Choroid plexus epithelial cell (primary cell): ENCODE measurements around the gene BCL2.

Experiments used
- DNase-seq: peaks from one replicate; pipeline ENCODE4 v3.0.0-alpha.2; 2010; ENCODE audit warnings: low read depth
- H3K4me3 ChIP-seq: 2 replicates; pipeline ENCODE4 v1.5.1; 2011; ENCODE audit warnings: low read depth, mild to moderate bottlenecking, control low read depth, low read length, moderate library complexity
- TF ChIP-seq, protein P1 (sequence below): conservative IDR thresholded peaks from 2 replicates; pipeline ENCODE4 v1.5.1; 2011; ENCODE audit warnings: low read depth, mild to moderate bottlenecking, control low read depth, inconsistent platforms, low read length, moderate library complexity

Gene BCL2

DNA sequence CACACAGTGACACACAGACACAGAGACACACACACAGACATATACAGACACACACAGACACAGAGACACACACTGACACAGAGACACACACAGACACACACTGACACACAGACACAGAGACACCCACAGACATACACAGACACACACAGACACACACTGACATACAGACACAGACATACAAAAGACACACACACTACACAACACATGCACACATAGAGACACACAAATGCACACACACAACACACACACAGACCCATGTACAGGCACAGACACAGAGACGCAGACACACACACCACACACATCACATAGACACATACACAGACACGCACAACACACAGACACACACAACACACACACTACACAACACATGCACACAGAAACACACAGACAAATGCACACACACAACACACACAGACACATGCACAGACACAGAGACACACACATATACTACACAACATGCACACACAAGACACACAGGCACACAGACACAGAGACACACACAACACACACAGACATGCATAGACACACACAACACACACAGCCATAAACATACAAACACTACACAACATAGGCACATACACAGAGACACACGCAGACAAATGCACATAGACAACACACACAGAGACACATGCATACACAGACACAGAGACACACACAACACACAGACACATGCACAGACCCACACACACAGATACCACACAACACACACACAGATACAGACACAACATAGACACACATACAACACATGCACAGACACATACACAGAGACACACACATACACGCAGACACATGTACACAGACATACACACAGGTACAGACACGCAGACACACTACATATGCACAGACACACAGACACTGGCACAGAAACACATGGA, 120.5 kb downstream of the BCL2 start:
- TF ChIP-seq, protein P1, sequence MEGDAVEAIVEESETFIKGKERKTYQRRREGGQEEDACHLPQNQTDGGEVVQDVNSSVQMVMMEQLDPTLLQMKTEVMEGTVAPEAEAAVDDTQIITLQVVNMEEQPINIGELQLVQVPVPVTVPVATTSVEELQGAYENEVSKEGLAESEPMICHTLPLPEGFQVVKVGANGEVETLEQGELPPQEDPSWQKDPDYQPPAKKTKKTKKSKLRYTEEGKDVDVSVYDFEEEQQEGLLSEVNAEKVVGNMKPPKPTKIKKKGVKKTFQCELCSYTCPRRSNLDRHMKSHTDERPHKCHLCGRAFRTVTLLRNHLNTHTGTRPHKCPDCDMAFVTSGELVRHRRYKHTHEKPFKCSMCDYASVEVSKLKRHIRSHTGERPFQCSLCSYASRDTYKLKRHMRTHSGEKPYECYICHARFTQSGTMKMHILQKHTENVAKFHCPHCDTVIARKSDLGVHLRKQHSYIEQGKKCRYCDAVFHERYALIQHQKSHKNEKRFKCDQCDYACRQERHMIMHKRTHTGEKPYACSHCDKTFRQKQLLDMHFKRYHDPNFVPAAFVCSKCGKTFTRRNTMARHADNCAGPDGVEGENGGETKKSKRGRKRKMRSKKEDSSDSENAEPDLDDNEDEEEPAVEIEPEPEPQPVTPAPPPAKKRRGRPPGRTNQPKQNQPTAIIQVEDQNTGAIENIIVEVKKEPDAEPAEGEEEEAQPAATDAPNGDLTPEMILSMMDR: no peak
- DNase-seq: no peak
- no peak overlapping the region for H3K4me3 ChIP-seq

DNA sequence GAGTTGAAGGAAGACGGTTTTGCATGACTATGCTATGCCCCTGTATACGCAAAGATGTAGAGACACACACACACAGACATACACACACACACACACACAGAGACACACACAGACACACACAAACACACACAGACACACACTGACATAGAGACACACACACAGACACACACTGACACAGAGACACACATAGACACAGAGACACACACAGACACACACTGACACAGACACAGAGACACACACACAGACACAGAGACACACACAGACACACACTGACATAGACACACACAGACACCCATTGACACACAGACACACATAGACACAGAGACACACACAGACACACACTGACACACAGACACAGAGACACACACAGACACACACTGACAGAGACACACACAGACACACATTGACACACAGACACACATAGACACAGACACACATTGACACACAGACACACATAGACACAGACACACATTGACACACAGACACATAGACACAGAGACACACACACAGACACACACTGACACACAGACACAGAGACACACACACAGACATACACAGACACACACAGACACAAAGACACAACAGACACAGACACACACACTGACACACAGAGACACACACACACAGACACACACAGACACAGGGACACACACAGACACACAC, 121.3 kb downstream of the BCL2 start:
- DNase-seq: no peak
- no peak overlapping the region for H3K4me3 ChIP-seq
- TF ChIP-seq, protein P1: no peak

DNA sequence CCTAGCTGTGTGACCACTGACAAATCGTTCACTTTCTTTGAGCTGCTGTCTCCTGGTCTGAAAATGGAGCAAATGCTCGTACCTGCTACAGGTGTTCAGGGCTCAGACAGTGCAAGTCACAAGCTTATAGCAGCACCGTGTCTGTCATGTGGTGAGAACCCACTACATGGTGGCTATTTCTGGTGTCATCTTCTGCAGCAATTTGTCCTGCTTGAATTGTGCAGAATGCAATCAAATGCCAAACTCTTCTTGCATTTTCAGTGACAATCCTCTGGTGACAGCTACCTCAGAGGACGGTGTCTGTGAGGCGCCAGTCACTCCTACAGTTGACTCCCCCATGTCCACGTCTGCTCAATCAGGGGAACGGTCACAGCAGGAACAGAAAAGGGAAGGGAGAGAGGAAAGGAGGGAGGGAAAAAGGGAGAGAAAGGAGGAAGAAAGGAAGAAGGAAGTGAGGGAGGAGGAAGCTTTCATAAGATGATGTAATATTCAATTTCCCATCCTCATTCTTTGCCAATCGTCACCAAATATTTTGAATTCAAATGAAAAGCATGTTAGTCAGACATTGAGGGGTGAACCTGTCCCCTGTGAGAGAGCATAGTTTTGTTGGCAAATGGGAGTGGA, 122.2 kb downstream of the BCL2 start:
- no peak for DNase-seq
- TF ChIP-seq, protein P1: no peak
- H3K4me3 ChIP-seq: no peak overlapping the region

DNA sequence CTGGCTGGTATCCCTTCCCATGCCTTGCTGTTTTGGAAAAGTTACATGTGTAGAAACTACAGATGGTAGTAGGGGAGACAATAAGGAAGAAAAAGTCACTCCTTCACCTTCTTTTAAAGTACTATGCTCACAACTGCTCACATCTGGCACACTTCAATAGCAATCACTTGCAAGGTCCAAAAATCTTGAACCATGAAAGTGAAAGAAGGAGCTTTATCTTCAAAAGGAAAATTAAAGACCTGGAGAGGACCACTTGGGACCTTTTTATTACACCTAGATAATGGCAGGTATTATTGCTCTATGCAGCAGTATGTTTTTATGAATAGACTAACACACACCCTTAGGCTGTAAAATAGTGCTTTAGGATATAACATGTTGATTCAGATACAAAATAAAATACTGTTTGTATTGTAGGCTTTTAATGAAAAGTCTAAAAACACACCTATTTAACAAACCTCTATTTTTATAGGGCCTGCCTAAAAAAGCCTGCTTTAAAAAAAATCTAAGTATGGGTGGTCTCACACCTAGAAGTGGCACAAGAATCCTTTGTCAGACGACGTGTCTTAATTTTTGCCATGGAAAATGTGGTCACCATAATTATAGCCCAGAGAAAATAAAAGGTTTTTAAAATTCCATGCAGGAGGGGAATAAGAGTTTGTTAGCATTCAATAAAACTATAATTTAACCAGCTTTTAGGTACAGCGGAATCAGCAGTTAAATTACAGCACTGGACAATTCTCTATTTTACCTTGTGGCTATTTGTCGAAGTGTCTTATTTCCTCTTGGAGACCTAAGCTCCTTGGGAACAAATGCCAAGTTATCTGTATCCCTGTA, 124.0 kb downstream of the BCL2 start:
- DNase-seq: no peak
- TF ChIP-seq, protein P1: no peak
- H3K4me3 ChIP-seq: no peak overlapping the region

DNA sequence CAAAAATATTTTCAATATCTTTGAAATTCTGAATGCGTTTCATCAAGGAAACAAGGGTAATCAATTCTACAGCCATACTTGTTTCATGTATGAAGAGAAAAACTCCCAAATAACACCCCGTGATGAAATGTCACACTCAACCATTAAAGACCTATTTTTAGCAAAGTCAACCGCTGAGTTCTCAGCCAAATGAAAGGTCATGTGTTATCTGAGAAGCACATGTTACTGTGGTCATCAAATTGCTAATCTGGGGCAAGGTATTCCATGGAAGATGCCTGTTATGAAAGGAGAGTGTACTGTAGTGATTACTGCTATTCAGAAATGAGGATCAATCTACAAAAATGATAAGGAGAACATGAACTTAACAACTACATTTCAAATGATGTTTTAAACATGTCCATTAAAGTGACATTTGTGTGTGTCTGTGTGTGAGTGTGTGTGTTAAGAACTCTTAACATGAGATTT, 126.7 kb downstream of the BCL2 start:
- no peak overlapping the region for H3K4me3 ChIP-seq
- TF ChIP-seq, protein P1: no peak
- no peak for DNase-seq

DNA sequence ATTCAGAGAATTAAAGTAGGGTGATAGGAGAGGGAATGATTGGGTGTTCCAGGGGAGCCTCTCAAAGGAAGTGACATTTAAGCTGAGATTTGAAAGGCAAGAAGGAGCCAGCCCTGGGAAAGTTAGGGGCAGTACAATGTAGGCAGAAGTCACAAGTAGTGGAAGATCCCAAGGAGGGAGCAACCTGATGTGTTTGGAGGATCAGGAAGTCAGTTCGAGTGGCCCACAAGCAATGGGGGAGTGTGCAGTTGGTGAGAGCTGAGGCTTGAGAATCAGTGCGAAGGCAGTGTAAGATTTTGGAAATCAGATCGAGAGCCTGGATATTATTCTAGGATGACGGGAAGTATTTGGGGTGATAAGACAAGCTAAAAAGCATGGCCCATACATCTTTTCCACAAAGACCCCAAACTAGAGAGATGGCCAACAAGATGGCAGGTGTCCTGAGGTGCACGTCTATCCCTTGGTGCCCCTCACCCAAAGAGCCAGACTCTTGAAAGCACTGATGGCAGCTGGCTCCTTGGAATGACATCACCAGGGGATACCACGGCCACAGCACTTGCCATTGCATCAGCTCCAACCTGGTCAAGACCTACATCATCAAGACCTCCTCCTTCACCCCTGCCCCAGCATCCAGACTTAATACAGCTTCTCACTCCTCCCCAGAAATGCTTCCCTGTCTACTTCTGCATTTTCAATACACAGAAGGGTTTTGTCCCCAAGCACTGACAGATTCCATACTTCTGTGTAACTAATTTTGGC, 127.3 kb downstream of the BCL2 start:
- TF ChIP-seq, protein P1: no peak

More for the DNA sequence above, 127.3 kb downstream of the BCL2 start:
- no peak for DNase-seq
- no peak overlapping the region for H3K4me3 ChIP-seq
